Kidney epithelial cell (primary cell): ENCODE measurements around the gene KCNMA1. TPM values are rescaled to one million over a fixed set of nuclear protein-coding genes. Genes with fewer than 3 reads are reported as not detected.

Experiments
- DNase-seq: peaks from one replicate; pipeline ENCODE4 v3.0.0-alpha.2; 2010; ENCODE audit warnings: low read depth
- H3K27me3 ChIP-seq: 2 replicates; pipeline ENCODE4 v1.6.0; 2011; ENCODE audit warnings: low read length; ENCODE audit not compliant: control insufficient read depth, insufficient read depth
- H3K36me3 ChIP-seq: 2 replicates; pipeline ENCODE4 v1.5.1; 2011; ENCODE audit warnings: low read length; ENCODE audit not compliant: control insufficient read depth, insufficient read depth
- H3K4me3 ChIP-seq: 2 replicates; pipeline ENCODE4 v1.5.1; 2011; ENCODE audit warnings: low read depth, mild to moderate bottlenecking, control low read depth, low read length
- CTCF ChIP-seq: IDR thresholded peaks from 2 replicates; pipeline ENCODE4 v1.5.1; 2011; ENCODE audit warnings: mild to moderate bottlenecking, moderate library complexity, low read length, control low read depth, inconsistent platforms; ENCODE audit not compliant: insufficient read depth, poor library complexity, severe bottlenecking
- total RNA-seq: library from RNA; depleted of rRNA; stranded (reverse); fragments of >200 nt; gene quantifications from 2 replicates; pipeline ENCODE4 v1.2.3, GENCODE V29; 2015

The KCNMA1 gene
- total RNA-seq, 1 donor from 2014 or later, result 18.9 TPM

- DNase-seq, result no peak
- no peaks in the 10 kb centered on the region for H3K27me3 ChIP-seq
- H3K4me3 ChIP-seq, result no peak overlapping the region
- H3K36me3 ChIP-seq, result no peaks in the 10 kb centered on the region
- no peak for TF ChIP-seq CTCF
These were observed 709.0 kb downstream of the KCNMA1 start for GRCh38 chr10:76928565-76928964.

- H3K27me3 ChIP-seq, result no peaks in the 10 kb centered on the region
- no peak for DNase-seq
- TF ChIP-seq CTCF, result no peak
- no peak overlapping the region for H3K4me3 ChIP-seq
- no peaks in the 10 kb centered on the region for H3K36me3 ChIP-seq
These were observed 711.8 kb downstream of the KCNMA1 start for GRCh38 chr10:76925636-76926405.

GRCh38 chr10:76922666-76923065 lies 714.9 kb downstream of the KCNMA1 start:
- no peaks in the 10 kb centered on the region for H3K36me3 ChIP-seq
- DNase-seq, result no peak
- no peak overlapping the region for H3K4me3 ChIP-seq
- no peaks in the 10 kb centered on the region for H3K27me3 ChIP-seq
- no peak for TF ChIP-seq CTCF

GRCh38 chr10:76921383-76922010 lies 716.1 kb downstream of the KCNMA1 start:
- H3K36me3 ChIP-seq, result no peaks in the 10 kb centered on the region
- DNase-seq, result no peak
- no peaks in the 10 kb centered on the region for H3K27me3 ChIP-seq
- TF ChIP-seq CTCF, result no peak
- no peak overlapping the region for H3K4me3 ChIP-seq

GRCh38 chr10:76920581-76920980 lies 717.0 kb downstream of the KCNMA1 start:
- Histone ChIP-seq H3K27me3 (no peaks in the 10 kb centered on the region), H3K36me3 (no peaks in the 10 kb centered on the region), H3K4me3 (no peak overlapping the region)
- TF ChIP-seq CTCF, result no peak
- DNase-seq, result no peak
